Right forelimb (tissue), 1 donor: Measurements from ENCODE around the gene SNX5.

Source experiments
- DNase-seq: peaks from one replicate; pipeline ENCODE4 v3.0.0-alpha.2; 2018

SNX5 gene

GRCh38 chr20:17968366-17969277 lies at the start of gene SNX5, which contains the start of gene MGME1:
TSS of gene SNX5 (minus strand) at chr20:17968794. CDS start at chr20:17968425, 369 bp downstream.
TSS of gene MGME1 (plus strand) at chr20:17969018. CDS start at chr20:17969860, 842 bp downstream.
- peak; percentile 100 for DNase-seq

- DNase-seq: no peak
Observed at GRCh38 chr20:18018100-18018499, 49.5 kb upstream of the SNX5 start.

- DNase-seq: no peak
Observed at GRCh38 chr20:18016772-18017171, 48.2 kb upstream of the SNX5 start.

GRCh38 chr20:18014411-18014810 lies 45.8 kb upstream of the SNX5 start:
- DNase-seq: no peak

- no peak for DNase-seq
Observed at GRCh38 chr20:18012901-18013300, 44.3 kb upstream of the SNX5 start.

GRCh38 chr20:18011951-18012645 lies 43.5 kb upstream of the SNX5 start:
- DNase-seq: no peak

- DNase-seq: no peak
Observed at GRCh38 chr20:18011482-18011881, 42.9 kb upstream of the SNX5 start.

GRCh38 chr20:18009116-18009515 lies 40.5 kb upstream of the SNX5 start:
- no peak for DNase-seq

GRCh38 chr20:18007534-18008292 lies 39.1 kb upstream of the SNX5 start:
- DNase-seq: no peak

- DNase-seq: no peak
Observed at GRCh38 chr20:18006684-18007083, 38.1 kb upstream of the SNX5 start.

GRCh38 chr20:18005990-18006364 lies 37.4 kb upstream of the SNX5 start:
- no peak for DNase-seq

- no peak for DNase-seq
Observed at GRCh38 chr20:18005170-18005989, 36.8 kb upstream of the SNX5 start.

GRCh38 chr20:18004384-18005031 lies 35.9 kb upstream of the SNX5 start:
- DNase-seq: no peak

- DNase-seq: no peak
Observed at GRCh38 chr20:18003897-18004296, 35.3 kb upstream of the SNX5 start.

GRCh38 chr20:18001131-18001921 lies 32.7 kb upstream of the SNX5 start:
- no peak for DNase-seq

- no peak for DNase-seq
Observed at GRCh38 chr20:17999566-17999965, 31.0 kb upstream of the SNX5 start.

- no peak for DNase-seq
Observed at GRCh38 chr20:17998446-17998845, 29.9 kb upstream of the SNX5 start.

- peak; percentile 65 for DNase-seq
Observed at GRCh38 chr20:17995967-17996819, 27.6 kb upstream of the SNX5 start.

- no peak for DNase-seq
Observed at GRCh38 chr20:17993546-17993945, 25.0 kb upstream of the SNX5 start.
